Measurements from ENCODE around the gene POLL.

DNA sequence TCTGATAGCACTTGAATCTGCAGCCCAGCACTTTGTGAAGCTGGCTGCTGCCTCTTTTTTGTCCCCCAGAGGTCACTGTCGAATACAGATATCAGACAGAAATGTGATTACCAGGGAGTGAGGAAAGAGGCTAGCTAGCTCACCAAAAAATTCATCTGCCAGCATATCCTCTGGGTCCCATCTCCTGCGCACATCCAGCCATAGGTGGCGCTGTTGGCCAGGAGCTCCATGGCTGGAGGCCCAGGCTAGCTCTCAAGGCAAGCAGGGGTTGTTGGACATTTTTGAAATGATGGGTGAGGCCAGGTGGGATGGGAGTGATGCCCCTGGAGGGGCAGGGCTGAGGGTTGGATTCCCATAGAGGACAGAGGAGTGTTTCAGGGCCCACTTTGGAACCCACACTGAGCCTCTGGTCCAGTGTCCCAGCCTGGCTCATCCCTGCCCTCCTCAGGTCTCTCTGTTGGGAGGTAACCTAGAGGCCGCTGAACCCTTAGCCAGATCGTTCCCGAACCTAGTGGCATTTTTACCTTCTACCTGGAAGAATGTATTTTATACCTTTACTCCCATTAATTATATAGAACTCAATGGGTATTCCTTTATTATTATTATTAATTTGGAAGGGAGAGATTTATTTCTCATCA is 14.8 kb upstream of the POLL start:
- TF ChIP-seq, protein P1, sequence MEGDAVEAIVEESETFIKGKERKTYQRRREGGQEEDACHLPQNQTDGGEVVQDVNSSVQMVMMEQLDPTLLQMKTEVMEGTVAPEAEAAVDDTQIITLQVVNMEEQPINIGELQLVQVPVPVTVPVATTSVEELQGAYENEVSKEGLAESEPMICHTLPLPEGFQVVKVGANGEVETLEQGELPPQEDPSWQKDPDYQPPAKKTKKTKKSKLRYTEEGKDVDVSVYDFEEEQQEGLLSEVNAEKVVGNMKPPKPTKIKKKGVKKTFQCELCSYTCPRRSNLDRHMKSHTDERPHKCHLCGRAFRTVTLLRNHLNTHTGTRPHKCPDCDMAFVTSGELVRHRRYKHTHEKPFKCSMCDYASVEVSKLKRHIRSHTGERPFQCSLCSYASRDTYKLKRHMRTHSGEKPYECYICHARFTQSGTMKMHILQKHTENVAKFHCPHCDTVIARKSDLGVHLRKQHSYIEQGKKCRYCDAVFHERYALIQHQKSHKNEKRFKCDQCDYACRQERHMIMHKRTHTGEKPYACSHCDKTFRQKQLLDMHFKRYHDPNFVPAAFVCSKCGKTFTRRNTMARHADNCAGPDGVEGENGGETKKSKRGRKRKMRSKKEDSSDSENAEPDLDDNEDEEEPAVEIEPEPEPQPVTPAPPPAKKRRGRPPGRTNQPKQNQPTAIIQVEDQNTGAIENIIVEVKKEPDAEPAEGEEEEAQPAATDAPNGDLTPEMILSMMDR (IDR thresholded peaks at IDR 0.05) = peak; percentile 76 to 83 (median 77)
- no peak for TF ChIP-seq POLR2A (IDR thresholded peaks at IDR 0.05)

Measured in testis (tissue), 2 donors.